HepG2 (cell line): ENCODE data around the gene SMAD3. TPM values are rescaled to one million over a fixed set of nuclear protein-coding genes. Genes with fewer than 3 reads are reported as not detected.
A peak's percentile ranks its signal among the peaks of the same experiment; 100 is the strongest.

ENCODE experiments used
- AHDC1 ChIP-seq: sonication (generic); formaldehyde crosslinking; IDR thresholded peaks from 2 replicates; pipeline ENCODE4 v1.5.1; 2020; ENCODE audit warnings: mild to moderate bottlenecking, missing genetic modification reagents, borderline replicate concordance
- ATF4 ChIP-seq, 2 experiments: fragments of 450-650 bp in 1 of 2; sonication (generic) in 1 of 2; formaldehyde crosslinking; IDR thresholded peaks; 2 replicates each; pipeline versions ENCODE4 v1.5.0 to v1.8.0; 2020 to 2022; ENCODE audit warnings: mild to moderate bottlenecking in 1 of 2, missing genetic modification reagents in 1 of 2
- KDM3A ChIP-seq: IDR thresholded peaks from 2 replicates; pipeline ENCODE4 v1.6.1; 2018; ENCODE audit warnings: low read depth, missing compliant biosample characterization
- KDM6A ChIP-seq: IDR thresholded peaks from 2 replicates; pipeline ENCODE4 v1.6.1; 2016; ENCODE audit warnings: low read depth
- MXI1 ChIP-seq: IDR thresholded peaks from 3 replicates; pipeline ENCODE4 v1.6.1; 2012; ENCODE audit warnings: low read depth, low read length, inconsistent platforms, borderline replicate concordance
- NR2C2 ChIP-seq: sonication (generic); formaldehyde crosslinking; IDR thresholded peaks from 2 replicates; pipeline ENCODE4 v1.4.0; 2020; ENCODE audit warnings: missing genetic modification reagents, mild to moderate bottlenecking, moderate library complexity, borderline replicate concordance
- PHB2 ChIP-seq: fragments of 450-650 bp; IDR thresholded peaks from 2 replicates; pipeline ENCODE4 v1.6.1; 2018; ENCODE audit not compliant: partially characterized antibody
- SNAPC4 ChIP-seq: sonication (generic); formaldehyde crosslinking; IDR thresholded peaks from 2 replicates; pipeline ENCODE4 v1.4.0; 2020; ENCODE audit warnings: mild to moderate bottlenecking, missing genetic modification reagents
- SOX6 ChIP-seq, 2 experiments: fragments of 450-650 bp in 1 of 2; sonication (generic) in 1 of 2; formaldehyde crosslinking in 1 of 2; IDR thresholded peaks; 2 replicates each; pipeline versions ENCODE4 v1.4.0 to v1.6.1; 2017 to 2020; ENCODE audit warnings: antibody characterized with exemption in 1 of 2, mild to moderate bottlenecking in 1 of 2, missing genetic modification reagents in 1 of 2
- TGIF2 ChIP-seq: IDR thresholded peaks from 2 replicates; pipeline ENCODE4 v1.6.1; 2016; ENCODE audit warnings: control low read depth, missing compliant biosample characterization
- ZFYVE20 ChIP-seq: sonication (generic); formaldehyde crosslinking; IDR thresholded peaks from 2 replicates; pipeline ENCODE4 v1.8.0; 2023; ENCODE audit warnings: low read depth, mild to moderate bottlenecking, moderate library complexity, missing genetic modification reagents, borderline replicate concordance
- ZNF275 ChIP-seq: sonication (generic); formaldehyde crosslinking; IDR thresholded peaks from 2 replicates; pipeline ENCODE4 v1.8.0; 2022; ENCODE audit warnings: missing genetic modification reagents, mild to moderate bottlenecking, inconsistent platforms, borderline replicate concordance
- ZNF296 ChIP-seq: sonication (generic); formaldehyde crosslinking; conservative IDR thresholded peaks from 2 replicates; pipeline ENCODE4 v1.5.0; 2020; ENCODE audit warnings: mild to moderate bottlenecking, missing genetic modification reagents
- ZNF75D ChIP-seq: sonication (generic); formaldehyde crosslinking; IDR thresholded peaks from 2 replicates; pipeline ENCODE4 v1.8.1; 2023; ENCODE audit warnings: missing genetic modification reagents, mild to moderate bottlenecking, borderline replicate concordance
- polyA plus RNA-seq, 8 experiments: library from polyadenylated mRNA; depleted of rRNA in 3 of 8; stranded (reverse) in 7 of 8; unstranded in 1 of 8; fragments of >200 nt; fragmentation: Illumina TruSeq in 4 of 8; extraction: Trizol in 4 of 8; gene quantifications; 2 replicates each; pipeline versions ENCODE4 v1.2.1 to v1.2.3, GENCODE V29; 2011 to 2016; ENCODE audit warnings: low read depth in 4 of 8, missing spikeins in 1 of 8, mixed read lengths in 1 of 8; ENCODE audit not compliant: insufficient read depth in 1 of 8
- total RNA-seq, 5 experiments: library from RNA; depleted of rRNA; stranded (reverse); fragments of >200 nt; fragmentation: Illumina TruSeq; extraction: Trizol; gene quantifications; 2 replicates each; pipeline ENCODE4 v1.2.3, GENCODE V29; 2016; ENCODE audit warnings: low read depth in 1 of 5

SMAD3 gene
- total and polyA plus RNA-seq, 2 of the 13 experiments (the other 11 are each of a cell fraction or from before 2014, with no cell fraction given): 8.6 to 56.3 TPM

- 0 out of 2 replicates have a peak, but pooled peaks have one; percentile 6 for TF ChIP-seq SNAPC4 (CRISPR knock-in tag)
- TF ChIP-seq KDM6A (CRISPR knock-in tag): no peak
- no peak; the same call in 1 of the 2 replicates for TF ChIP-seq NR2C2 (CRISPR knock-in tag)
- TF ChIP-seq MXI1: 0 out of 3 replicates have a peak, but pooled peaks have one; percentile 77
- no peak for TF ChIP-seq PHB2
- peak; percentile 94; the same call in 1 of the 2 replicates for TF ChIP-seq ZNF275 (CRISPR knock-in tag)
- peak; percentile 22; the same call in 1 of the 2 replicates for TF ChIP-seq KDM3A
- TF ChIP-seq ZNF75D (CRISPR knock-in tag): no peak
- TF ChIP-seq SOX6 (IDR thresholded peaks at IDR 0.05): no peak
- no peak for TF ChIP-seq SOX6 (CRISPR knock-in tag; IDR thresholded peaks at IDR 0.05)
- no peak for TF ChIP-seq ZNF296 (CRISPR knock-in tag)
- no peak for TF ChIP-seq ZFYVE20 (CRISPR knock-in tag)
- TF ChIP-seq TGIF2 (CRISPR knock-in tag): no peak
- TF ChIP-seq AHDC1: no peak
- peak in 1 of 2 experiments; percentile 44; a peak in 1 of 4 replicates for TF ChIP-seq ATF4 (CRISPR knock-in tag; IDR thresholded peaks at IDR 0.05)
These were observed 533 bp upstream of the SMAD3 start (continued) for GRCh38 chr15:67064607-67065530.
